SU-DHL-6 (cell line): ENCODE results near the gene CAPN13.

Experiments used
- H2AFZ ChIP-seq: fragments of 200-600 bp; sonication (generic); 2 replicates; pipeline ENCODE4 v1.6.1; 2014; ENCODE audit warnings: low read depth, mild to moderate bottlenecking, moderate library complexity, mixed read lengths, antibody characterized with exemption, low read length; ENCODE audit not compliant: severe bottlenecking
- H3F3A ChIP-seq: fragments of 200-600 bp; shearing (Covaris generic); 2 replicates; pipeline ENCODE4 v1.6.0; 2016; ENCODE audit warnings: antibody characterized with exemption, mild to moderate bottlenecking; ENCODE audit not compliant: insufficient read depth
- H3K27ac ChIP-seq: fragments of 200-600 bp; sonication (generic); 2 replicates; pipeline ENCODE4 v1.5.1; 2016; ENCODE audit warnings: low read depth, mild to moderate bottlenecking, low read length, moderate library complexity, mixed read lengths
- H3K27me3 ChIP-seq: fragments of 200-600 bp; sonication (generic), shearing (Covaris generic); 2 replicates; pipeline ENCODE4 v1.6.0; 2014; ENCODE audit warnings: mild to moderate bottlenecking, low read length
- H3K36me3 ChIP-seq: fragments of 200-600 bp; sonication (generic); 2 replicates; pipeline ENCODE4 v1.6.1; 2014; ENCODE audit warnings: mild to moderate bottlenecking, low read length, mixed read lengths
- H3K4me2 ChIP-seq: fragments of 300-600, 200-600 bp; shearing (Covaris generic), sonication (generic); 2 replicates; pipeline ENCODE4 v1.6.0; 2014; ENCODE audit warnings: low read length, low read depth, mild to moderate bottlenecking; ENCODE audit not compliant: poor library complexity, severe bottlenecking
- H3K4me3 ChIP-seq: fragments of 200-600 bp; sonication (generic); 2 replicates; pipeline ENCODE4 v1.5.1; 2014; ENCODE audit warnings: antibody characterized with exemption, low read length, mild to moderate bottlenecking, mixed read lengths; ENCODE audit not compliant: insufficient read depth, poor library complexity, severe bottlenecking
- H3K79me2 ChIP-seq: fragments of 200-600 bp; sonication (generic); 2 replicates; pipeline ENCODE4 v1.6.1; 2014; ENCODE audit warnings: mild to moderate bottlenecking, low read length, moderate library complexity; ENCODE audit not compliant: insufficient read depth
- H3K9ac ChIP-seq: fragments of 200-600 bp; sonication (generic); 2 replicates; pipeline ENCODE4 v1.7.0; 2014; ENCODE audit warnings: mild to moderate bottlenecking, low read length
- H3K9me2 ChIP-seq: fragments of 200-600 bp; sonication (generic); replicated peaks from 2 replicates; pipeline ENCODE4 v1.6.1; 2014; ENCODE audit warnings: low read length; ENCODE audit not compliant: insufficient read depth
- H3K9me3 ChIP-seq: fragments of 200-600 bp; sonication (generic); 2 replicates; pipeline ENCODE4 v1.6.1; 2014; ENCODE audit warnings: low read length, mixed read lengths; ENCODE audit not compliant: insufficient read depth
- H4K20me1 ChIP-seq: fragments of 200-600 bp; sonication (generic); 2 replicates; pipeline ENCODE4 v1.6.1; 2014; ENCODE audit warnings: low read depth, mild to moderate bottlenecking, antibody characterized with exemption, low read length, moderate library complexity, mixed read lengths
- CTCF ChIP-seq: fragments of 200-600 bp; sonication (generic); IDR thresholded peaks from one replicate; pipeline ENCODE4 v1.5.1; 2017; ENCODE audit warnings: antibody characterized with exemption, mild to moderate bottlenecking, low read length, moderate library complexity; ENCODE audit not compliant: insufficient read depth, poor library complexity, severe bottlenecking
- EZH2phosphoT487 ChIP-seq: fragments of 200-600 bp; sonication (generic), shearing (Covaris generic); conservative IDR thresholded peaks from 2 replicates; pipeline ENCODE4 v1.6.1; 2018; ENCODE audit warnings: mild to moderate bottlenecking, antibody characterized with exemption, low read length, moderate library complexity, mixed read lengths

Gene CAPN13

GRCh38 chr2:30758191-30758651 is 49.0 kb downstream of the CAPN13 start:
- H4K20me1 ChIP-seq: no peaks in the 10 kb centered on the region
- H3K27me3 ChIP-seq: no peaks in the 10 kb centered on the region
- no peak overlapping the region for H3K4me3 ChIP-seq
- H2AFZ ChIP-seq: no peak overlapping the region
- H3K36me3 ChIP-seq: no peaks in the 10 kb centered on the region
- no peak overlapping the region for H3K4me2 ChIP-seq
- H3K27ac ChIP-seq: no peak overlapping the region
- no peak overlapping the region for H3K9ac ChIP-seq
- H3K79me2 ChIP-seq: no peaks in the 10 kb centered on the region
- no peaks in the 10 kb centered on the region for H3K9me2 ChIP-seq
- no peaks in the 10 kb centered on the region for H3K9me3 ChIP-seq
- TF ChIP-seq CTCF (no peak), EZH2phosphoT487 (no peak)
- no peaks in the 10 kb centered on the region for H3F3A ChIP-seq

- no peaks in the 10 kb centered on the region for H3F3A ChIP-seq
- H2AFZ ChIP-seq: no peak overlapping the region
- no peaks in the 10 kb centered on the region for H4K20me1 ChIP-seq
- H3K9me2 ChIP-seq: no peaks in the 10 kb centered on the region
- H3K27ac ChIP-seq: no peak overlapping the region
- no peaks in the 10 kb centered on the region for H3K36me3 ChIP-seq
- no peaks in the 10 kb centered on the region for H3K79me2 ChIP-seq
- no peak overlapping the region for H3K4me2 ChIP-seq
- no peak overlapping the region for H3K4me3 ChIP-seq
- H3K27me3 ChIP-seq: no peaks in the 10 kb centered on the region
- TF ChIP-seq CTCF (no peak), EZH2phosphoT487 (no peak)
- H3K9me3 ChIP-seq: no peaks in the 10 kb centered on the region
- H3K9ac ChIP-seq: no peak overlapping the region
Measured at GRCh38 chr2:30757749-30758148, 49.5 kb downstream of the CAPN13 start.

GRCh38 chr2:30756971-30757370 is 50.3 kb downstream of the CAPN13 start:
- TF ChIP-seq EZH2phosphoT487 (no peak), CTCF (no peak)
- H3K27ac ChIP-seq: no peak overlapping the region
- H4K20me1 ChIP-seq: no peaks in the 10 kb centered on the region
- H3K9me2 ChIP-seq: no peaks in the 10 kb centered on the region
- no peak overlapping the region for H3K9ac ChIP-seq
- H3K4me3 ChIP-seq: no peak overlapping the region
- H3K9me3 ChIP-seq: no peaks in the 10 kb centered on the region
- no peak overlapping the region for H3K4me2 ChIP-seq
- no peaks in the 10 kb centered on the region for H3K36me3 ChIP-seq
- no peaks in the 10 kb centered on the region for H3F3A ChIP-seq
- no peaks in the 10 kb centered on the region for H3K79me2 ChIP-seq
- no peak overlapping the region for H2AFZ ChIP-seq
- H3K27me3 ChIP-seq: no peaks in the 10 kb centered on the region
